ENCODE measurements around the gene HP. TPM values are rescaled to one million over a fixed set of nuclear protein-coding genes. Genes with fewer than 3 reads are reported as not detected.
"Not testable (repeated sequence)": the region's sequence is repeated elsewhere in the genome, so short reads cannot be mapped to it uniquely, and the experiment has no call there.

Gene HP
- total RNA-seq, 1 experiment from 2014 or later = not detected

- DNase-seq (ENCODE audit: low read depth) = no peak
These were observed 11.2 kb upstream of the HP start for GRCh38 chr16:72043058-72043457.

- DNase-seq (ENCODE audit: low read depth) = no peak
These were observed 10.8 kb upstream of the HP start for GRCh38 chr16:72043539-72043938.

GRCh38 chr16:72044296-72044695 lies 10.0 kb upstream of the HP start:
- no peak for DNase-seq (ENCODE audit: low read depth)

GRCh38 chr16:72044825-72045359 lies 9.4 kb upstream of the HP start:
- no peak for DNase-seq (ENCODE audit: low read depth)

DNA sequence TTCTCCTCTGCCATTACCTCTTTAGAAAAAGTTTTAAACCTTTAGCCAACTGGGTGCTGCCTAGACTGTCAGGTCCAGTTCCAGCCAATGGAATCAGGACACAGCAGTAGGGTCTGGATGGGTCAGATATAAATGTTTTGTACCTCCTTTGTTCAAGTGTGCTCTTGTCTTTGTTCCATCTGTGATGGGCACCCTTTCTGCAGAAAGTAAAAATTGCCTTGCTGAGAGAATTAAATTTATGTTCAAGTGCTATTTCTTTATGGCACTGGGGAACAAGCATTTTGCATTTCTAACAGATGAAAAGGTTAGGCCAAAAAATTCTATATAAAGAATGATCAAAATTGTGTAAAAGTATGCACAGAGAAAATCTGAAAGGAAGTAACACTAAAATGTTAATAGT lies 5.2 kb upstream of the HP start:
- no peak for DNase-seq (ENCODE audit: low read depth)

DNA sequence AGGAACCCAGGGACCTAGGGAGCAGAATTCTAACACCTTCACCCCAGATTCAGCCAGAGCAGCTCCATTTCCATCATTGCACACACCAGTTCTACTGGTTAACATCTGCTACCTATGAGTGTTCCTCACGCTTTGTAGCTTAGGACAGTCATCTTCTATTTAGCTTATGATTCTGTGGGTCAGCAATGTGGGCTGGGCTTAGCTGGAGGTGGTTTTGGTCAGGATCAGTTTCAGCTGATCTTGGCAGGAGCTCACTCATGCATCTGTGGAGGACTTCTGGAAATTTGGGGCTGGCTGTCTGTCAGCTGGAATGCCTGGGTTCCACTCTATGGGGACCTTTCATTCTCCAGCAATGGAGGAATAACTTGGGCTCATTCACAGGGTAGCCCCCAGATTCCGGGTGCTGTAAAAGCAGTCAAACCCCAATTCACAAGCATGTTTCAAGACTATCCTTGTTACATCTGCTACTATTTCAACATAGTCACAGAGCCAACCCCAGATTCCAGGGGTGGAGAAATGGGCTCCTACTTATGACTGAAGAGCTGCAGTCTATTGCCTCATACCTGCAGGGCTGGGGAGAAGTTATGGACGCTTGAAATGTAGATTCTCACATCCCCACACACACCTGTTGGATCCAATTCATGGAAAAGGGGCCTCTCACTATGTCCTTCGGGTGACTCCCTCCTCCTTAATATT lies 3.4 kb upstream of the HP start:
- DNase-seq (ENCODE audit: low read depth) = no peak

GRCh38 chr16:72051818-72052217 lies 2.5 kb upstream of the HP start:
- no peak for DNase-seq (ENCODE audit: low read depth)

DNA sequence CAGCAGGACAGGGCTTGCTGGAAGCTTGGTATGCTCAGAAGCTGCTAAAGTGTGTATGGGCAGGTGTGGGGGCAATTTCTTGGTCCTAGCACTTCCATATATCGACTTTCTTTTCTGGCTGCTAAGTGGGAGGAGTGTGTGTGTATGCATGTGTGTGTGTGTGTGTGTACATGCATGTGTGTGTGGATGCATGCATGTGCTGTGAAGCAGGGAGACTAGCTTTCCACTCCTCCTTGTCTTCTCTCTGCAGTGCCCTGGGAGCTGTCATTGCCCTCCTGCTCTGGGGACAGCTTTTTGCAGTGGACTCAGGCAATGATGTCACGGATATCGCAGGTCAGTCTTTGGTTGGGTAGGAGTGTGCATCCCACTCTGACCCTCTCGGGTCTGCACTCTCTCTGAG lies 1.6 kb downstream of the HP start:
- DNase-seq (ENCODE audit: low read depth) = no peak

- DNase-seq (ENCODE audit: low read depth) = not testable (repeated sequence)
These were observed 3.0 kb downstream of the HP start for GRCh38 chr16:72057313-72057712.

DNA sequence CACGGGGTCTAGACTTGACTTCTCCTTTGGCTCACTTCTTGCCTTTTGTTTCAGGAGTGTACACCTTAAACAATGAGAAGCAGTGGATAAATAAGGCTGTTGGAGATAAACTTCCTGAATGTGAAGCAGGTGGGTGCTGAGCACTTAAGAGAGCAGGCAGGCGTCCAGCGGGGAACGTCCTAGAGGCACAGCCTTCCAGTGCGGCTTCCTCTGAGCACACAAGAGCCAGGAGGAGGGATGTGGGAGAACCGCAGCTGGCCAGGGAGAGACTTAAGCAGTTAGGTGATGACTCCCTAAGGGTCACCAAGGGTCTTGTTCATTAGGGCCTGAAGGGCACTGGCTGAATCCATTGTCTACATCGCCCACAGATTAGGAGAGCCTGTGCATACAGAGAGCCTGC lies 4.8 kb downstream of the HP start:
- DNase-seq (ENCODE audit: low read depth) = not testable (repeated sequence)

- no peak for DNase-seq (ENCODE audit: low read depth)
These were observed 6.1 kb downstream of the HP start for GRCh38 chr16:72060405-72060804.

DNA sequence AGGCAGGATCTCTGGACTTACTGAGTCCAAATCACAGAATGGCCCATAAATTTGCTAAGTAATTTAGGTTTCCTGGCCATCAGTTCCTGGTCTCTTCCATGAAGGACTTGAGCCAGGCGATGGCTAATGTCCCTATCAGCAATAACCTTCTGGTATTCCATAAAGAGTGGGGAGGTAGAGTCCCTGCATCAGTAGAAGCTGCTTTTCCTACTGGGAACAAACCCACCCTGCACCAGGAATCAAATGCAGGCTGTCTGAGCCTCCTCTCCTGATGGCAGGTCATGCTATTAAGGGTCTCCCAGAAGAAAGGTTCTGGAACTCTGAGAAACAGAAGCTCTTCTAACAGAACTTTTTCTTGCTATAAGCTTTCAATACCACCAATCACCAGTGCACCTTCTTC lies 7.3 kb downstream of the HP start:
- no peak for DNase-seq (ENCODE audit: low read depth)

DNA sequence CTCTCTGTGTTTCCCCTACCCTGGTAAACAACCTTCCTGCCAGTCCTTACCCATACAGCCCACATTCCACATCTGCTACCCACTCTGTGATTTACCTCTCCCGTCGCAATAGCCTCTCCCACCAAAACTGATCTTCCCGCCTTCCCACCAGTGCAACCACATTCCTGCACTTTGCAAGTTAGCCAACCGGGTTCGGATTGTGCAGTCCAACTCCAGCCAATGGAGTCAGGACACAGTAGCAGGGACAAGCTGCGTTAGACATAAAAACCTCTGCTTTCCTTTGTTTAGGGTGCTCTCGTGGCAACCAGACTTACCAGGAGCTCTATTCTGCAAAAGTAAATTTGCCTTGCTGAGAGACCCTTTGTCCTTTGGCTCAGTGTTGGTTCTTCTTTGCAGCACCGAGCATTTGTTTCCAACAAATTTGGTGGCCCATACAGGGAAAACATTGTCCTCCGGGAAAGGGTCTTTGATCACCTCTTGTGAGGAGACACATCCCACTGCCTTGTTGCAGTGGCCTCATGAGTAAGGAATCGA lies 10.1 kb downstream of the HP start:
- no peak for DNase-seq (ENCODE audit: low read depth)

- DNase-seq (ENCODE audit: low read depth) = peak; percentile 37
These were observed 12.4 kb downstream of the HP start for GRCh38 chr16:72066747-72067146.

DNA sequence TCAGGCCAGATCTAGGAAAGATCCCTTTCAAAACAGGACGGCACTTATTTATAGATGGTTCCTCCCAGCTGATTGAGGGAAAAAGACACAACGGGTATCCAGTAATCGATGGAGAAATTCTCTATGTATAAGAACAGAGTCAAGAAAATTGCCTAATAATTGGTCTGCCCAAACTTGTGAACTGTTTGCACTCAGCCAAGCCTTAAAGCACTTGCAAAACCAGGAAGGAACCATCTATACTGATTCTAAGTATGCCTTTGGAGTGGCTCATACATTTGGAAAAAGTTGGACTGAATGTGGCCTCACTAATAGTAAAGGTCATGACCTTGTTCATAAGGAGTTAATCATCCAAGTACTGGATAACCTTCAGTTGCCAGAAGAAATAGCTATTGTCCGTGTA lies 14.6 kb downstream of the HP start:
- DNase-seq (ENCODE audit: low read depth) = no peak

DNA sequence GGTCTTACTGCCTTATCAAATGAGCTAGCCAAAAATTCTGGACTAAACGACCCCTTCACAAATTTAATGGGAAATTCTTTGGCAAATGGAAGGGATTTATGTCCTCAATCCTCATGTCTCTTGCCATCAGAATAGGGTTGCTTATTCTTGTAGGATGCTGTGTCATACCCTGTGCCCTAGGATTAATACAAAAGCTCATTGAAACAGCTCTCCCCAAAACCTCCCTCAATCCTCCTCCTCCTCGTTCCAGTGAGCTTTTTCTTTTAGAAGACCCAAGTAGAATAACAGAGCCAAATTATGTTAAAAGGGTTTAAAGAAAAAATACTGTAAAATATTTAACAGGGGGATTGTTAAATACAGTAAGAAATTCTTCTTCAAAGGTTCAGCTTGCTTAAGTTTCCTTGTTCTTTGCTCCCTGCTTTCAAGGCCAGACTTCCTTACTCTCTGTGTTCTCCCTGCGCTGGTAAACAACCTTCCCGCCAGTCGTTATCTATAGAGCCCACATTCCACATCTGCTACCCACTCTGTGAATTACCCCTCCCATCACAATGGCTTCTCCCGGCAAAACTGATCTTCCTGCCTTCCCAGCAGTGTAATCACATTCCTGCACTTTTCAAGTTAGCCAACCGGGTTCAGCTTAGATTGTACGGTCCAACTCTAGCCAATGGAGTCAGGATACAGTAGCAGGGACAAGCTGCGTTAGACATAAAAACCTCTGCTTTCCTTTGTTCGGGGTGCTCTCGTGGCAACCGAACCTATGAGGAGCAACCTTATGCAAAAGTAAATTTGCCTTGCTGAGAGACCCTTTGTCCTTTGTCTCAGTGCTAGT lies 18.4 kb downstream of the HP start:
- no peak for DNase-seq (ENCODE audit: low read depth)

GRCh38 chr16:72073560-72074230 lies 19.4 kb downstream of the HP start:
- no peak for DNase-seq (ENCODE audit: low read depth)

DNA sequence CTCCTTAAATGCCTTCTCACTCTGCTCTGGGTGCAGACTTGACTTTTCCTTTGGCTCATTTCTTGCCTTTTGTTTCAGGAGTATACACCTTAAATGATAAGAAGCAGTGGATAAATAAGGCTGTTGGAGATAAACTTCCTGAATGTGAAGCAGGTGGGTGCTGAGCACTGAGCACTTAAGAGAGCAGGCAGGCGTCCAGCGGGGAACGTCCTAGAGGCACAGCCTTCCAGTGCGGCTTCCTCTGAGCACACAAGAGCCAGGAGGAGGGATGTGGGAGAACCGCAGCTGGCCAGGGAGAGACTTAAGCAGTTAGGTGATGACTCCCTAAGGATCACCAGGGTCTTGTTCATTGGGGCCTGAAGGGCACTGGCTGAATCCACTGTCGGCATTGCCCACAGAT lies 20.8 kb downstream of the HP start:
- not testable (repeated sequence) for DNase-seq (ENCODE audit: low read depth)

DNA sequence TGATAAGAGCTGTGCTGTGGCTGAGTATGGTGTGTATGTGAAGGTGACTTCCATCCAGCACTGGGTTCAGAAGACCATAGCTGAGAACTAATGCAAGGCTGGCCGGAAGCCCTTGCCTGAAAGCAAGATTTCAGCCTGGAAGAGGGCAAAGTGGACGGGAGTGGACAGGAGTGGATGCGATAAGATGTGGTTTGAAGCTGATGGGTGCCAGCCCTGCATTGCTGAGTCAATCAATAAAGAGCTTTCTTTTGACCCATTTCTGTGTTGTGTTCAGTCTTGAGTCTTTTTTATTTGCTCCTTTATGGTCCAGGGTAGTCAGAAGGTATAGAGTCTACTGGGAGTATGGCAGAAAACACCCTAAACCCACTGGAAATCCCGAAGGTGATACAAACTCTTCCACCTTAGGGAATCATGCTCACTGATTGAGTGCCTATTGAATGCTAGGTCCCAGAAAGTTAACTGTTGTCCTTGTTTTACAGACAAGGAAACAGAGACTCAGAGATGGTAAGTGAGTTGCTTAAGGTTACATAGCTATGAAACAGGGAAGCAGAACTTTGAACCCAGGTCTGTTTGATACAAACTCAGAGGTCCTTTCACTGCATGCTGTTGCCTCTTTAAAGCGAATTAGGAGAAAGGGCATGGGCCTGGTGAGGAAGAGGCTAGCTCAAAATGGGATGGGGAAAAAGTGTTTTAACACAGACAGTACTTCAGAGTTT lies 22.8 kb downstream of the HP start:
- not testable (repeated sequence) for DNase-seq (ENCODE audit: low read depth)

DNA sequence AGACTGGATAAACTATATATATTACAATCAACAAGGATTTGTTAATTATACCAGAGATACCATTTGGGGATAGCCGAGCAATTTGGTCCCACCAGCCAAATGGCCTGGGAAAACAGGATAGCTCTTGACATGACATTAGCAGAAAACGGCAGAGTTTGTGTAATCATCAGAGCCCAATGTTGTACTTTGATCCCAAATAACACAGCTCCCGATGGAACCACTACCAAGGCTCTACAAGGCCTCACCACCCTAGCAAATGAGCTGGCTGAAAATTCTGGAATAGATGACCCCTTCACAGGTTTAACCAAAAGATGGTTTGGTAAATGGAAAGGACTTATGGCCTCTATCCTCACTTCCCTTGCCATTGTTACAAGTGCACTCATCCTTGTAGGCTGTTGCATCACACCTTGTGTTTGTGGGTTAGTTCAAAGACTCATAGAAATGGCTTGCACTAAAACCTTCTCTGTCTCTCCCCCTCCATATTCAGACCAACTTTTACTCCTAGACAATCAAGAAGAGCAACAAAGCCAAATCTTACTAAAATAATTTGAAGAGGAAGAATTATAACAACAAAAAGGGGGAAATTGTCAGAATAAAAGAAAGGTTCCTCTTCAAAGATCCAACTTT lies 29.6 kb downstream of the HP start:
- DNase-seq (ENCODE audit: low read depth) = no peak

GRCh38 chr16:72084445-72084844 lies 30.1 kb downstream of the HP start:
- DNase-seq (ENCODE audit: low read depth) = no peak
